ENCODE results near the gene HTATIP2. TPM values are rescaled to one million over a fixed set of nuclear protein-coding genes. Genes with fewer than 3 reads are reported as not detected.
"Not testable (repeated sequence)": the region's sequence is repeated elsewhere in the genome, so short reads cannot be mapped to it uniquely, and the experiment has no call there.

The HTATIP2 gene
- 54.5 and 67.4 TPM in 2 replicates for total RNA-seq (2014; rRNA removed; shearing (Covaris generic))

- peak; percentile 45 for DNase-seq (ENCODE audit: low read depth)
Measured at GRCh38 chr11:20363500-20364340, at the start of gene HTATIP2. Gene HTATIP2, plus strand, starts transcription at chr11:20363714. Its CDS starts 524 bp downstream, at chr11:20364238.

- DNase-seq (ENCODE audit: low read depth), result no peak
Measured at GRCh38 chr11:20315800-20316199, 47.7 kb upstream of the HTATIP2 start.

GRCh38 chr11:20321177-20321576 lies 42.3 kb upstream of the HTATIP2 start:
- DNase-seq (ENCODE audit: low read depth), result no peak

GRCh38 chr11:20327377-20327935 lies 36.1 kb upstream of the HTATIP2 start:
- no peak for DNase-seq (ENCODE audit: low read depth)

GRCh38 chr11:20336056-20336455 lies 27.5 kb upstream of the HTATIP2 start:
- no peak for DNase-seq (ENCODE audit: low read depth)

GRCh38 chr11:20337526-20338154 lies 25.9 kb upstream of the HTATIP2 start:
- DNase-seq (ENCODE audit: low read depth), result peak; percentile 28

GRCh38 chr11:20342347-20343141 lies 21.0 kb upstream of the HTATIP2 start:
- DNase-seq (ENCODE audit: low read depth), result no peak

GRCh38 chr11:20351136-20351535 lies 12.4 kb upstream of the HTATIP2 start:
- no peak for DNase-seq (ENCODE audit: low read depth)

GRCh38 chr11:20351751-20352262 lies 11.7 kb upstream of the HTATIP2 start:
- DNase-seq (ENCODE audit: low read depth), result peak; percentile 20

- DNase-seq (ENCODE audit: low read depth), result peak; percentile 40
Measured at GRCh38 chr11:20353829-20354434, 9.6 kb upstream of the HTATIP2 start.

GRCh38 chr11:20355221-20356219 lies 8.0 kb upstream of the HTATIP2 start:
- peak; percentile 42 for DNase-seq (ENCODE audit: low read depth)

- DNase-seq (ENCODE audit: low read depth), result no peak
Measured at GRCh38 chr11:20357150-20357549, 6.4 kb upstream of the HTATIP2 start.

- peak; percentile 64 for DNase-seq (ENCODE audit: low read depth)
Measured at GRCh38 chr11:20360650-20361049, 2.9 kb upstream of the HTATIP2 start.

- DNase-seq (ENCODE audit: low read depth), result no peak
Measured at GRCh38 chr11:20362481-20362880, 1.0 kb upstream of the HTATIP2 start.

- DNase-seq (ENCODE audit: low read depth), result no peak
Measured at GRCh38 chr11:20363149-20363499, 390 bp upstream of the HTATIP2 start.

GRCh38 chr11:20364341-20364792 lies 853 bp downstream of the HTATIP2 start:
- no peak for DNase-seq (ENCODE audit: low read depth)

- DNase-seq (ENCODE audit: low read depth), result not testable (repeated sequence)
Measured at GRCh38 chr11:20365465-20365864, 2.0 kb downstream of the HTATIP2 start.

- peak; percentile 83 for DNase-seq (ENCODE audit: low read depth)
Measured at GRCh38 chr11:20367313-20367948, 3.9 kb downstream of the HTATIP2 start.

- no peak for DNase-seq (ENCODE audit: low read depth)
Measured at GRCh38 chr11:20368438-20368837, 4.9 kb downstream of the HTATIP2 start.

Measured in RPMI7951 (cell line).